Fibroblast of skin of back (primary cell): Measurements from ENCODE around the gene KIFAP3.
"Not testable (repeated sequence)": the region's sequence is repeated elsewhere in the genome, so short reads cannot be mapped to it uniquely, and the experiment has no call there.

Experiments used
- DNase-seq: peaks from one replicate; pipeline ENCODE4 v3.0.0-alpha.2; 2013

KIFAP3 gene

GRCh38 chr1:170063109-170063826 is 11.2 kb downstream of the KIFAP3 start:
- no peak for DNase-seq

GRCh38 chr1:170061676-170062075 is 12.8 kb downstream of the KIFAP3 start:
- DNase-seq = not testable (repeated sequence)

GRCh38 chr1:170060015-170060520 is 14.4 kb downstream of the KIFAP3 start:
- not testable (repeated sequence) for DNase-seq

- no peak for DNase-seq
Measured at GRCh38 chr1:170049176-170049800, 25.2 kb downstream of the KIFAP3 start.

- DNase-seq = no peak
Measured at GRCh38 chr1:170048515-170048914, 26.0 kb downstream of the KIFAP3 start.

GRCh38 chr1:170044187-170044586 is 30.3 kb downstream of the KIFAP3 start:
- DNase-seq = peak; percentile 4

GRCh38 chr1:170041423-170042192 is 32.9 kb downstream of the KIFAP3 start:
- no peak for DNase-seq

GRCh38 chr1:170032531-170033280 is 41.8 kb downstream of the KIFAP3 start:
- peak; percentile 63 for DNase-seq

- peak; percentile 2 for DNase-seq
Measured at GRCh38 chr1:170030212-170030611, 44.3 kb downstream of the KIFAP3 start.

GRCh38 chr1:170027760-170028159 is 46.7 kb downstream of the KIFAP3 start:
- no peak for DNase-seq

GRCh38 chr1:170020859-170021258 is 53.6 kb downstream of the KIFAP3 start:
- no peak for DNase-seq

- DNase-seq = no peak
Measured at GRCh38 chr1:170017478-170017877, 57.0 kb downstream of the KIFAP3 start.

- DNase-seq = no peak
Measured at GRCh38 chr1:170012920-170013319, 61.6 kb downstream of the KIFAP3 start.

GRCh38 chr1:170010443-170010842 is 64.1 kb downstream of the KIFAP3 start:
- peak; percentile 73 for DNase-seq

GRCh38 chr1:170009551-170009950 is 64.9 kb downstream of the KIFAP3 start:
- no peak for DNase-seq

- DNase-seq = not testable (repeated sequence)
Measured at GRCh38 chr1:170008745-170009144, 65.8 kb downstream of the KIFAP3 start.

- DNase-seq = not testable (repeated sequence)
Measured at GRCh38 chr1:170003270-170003835, 71.1 kb downstream of the KIFAP3 start.

- DNase-seq = no peak
Measured at GRCh38 chr1:170001266-170001665, 73.2 kb downstream of the KIFAP3 start.

GRCh38 chr1:169999761-170000160 is 74.7 kb downstream of the KIFAP3 start:
- no peak for DNase-seq

GRCh38 chr1:169999331-169999741 is 75.2 kb downstream of the KIFAP3 start:
- DNase-seq = peak; percentile 58

- DNase-seq = no peak
Measured at GRCh38 chr1:169995993-169996392, 78.5 kb downstream of the KIFAP3 start.

- no peak for DNase-seq
Measured at GRCh38 chr1:169989246-169989645, 85.2 kb downstream of the KIFAP3 start.
